ENCODE measurements around the gene PTGDS. TPM values are rescaled to one million over a fixed set of nuclear protein-coding genes. Genes with fewer than 3 reads are reported as not detected.

PTGDS gene
- total RNA-seq, 1 donor from 2014 or later, result 5.0 TPM

GRCh38 chr9:137030538-137031527 lies 53.5 kb downstream of the PTGDS start:
- Histone ChIP-seq H3K9me3 (ENCODE audit: insufficient read depth, low read depth, low read length) (no peaks in the 10 kb centered on the region), H3K36me3 (ENCODE audit: insufficient read depth, low read length) (no peaks in the 10 kb centered on the region), H3K27ac (ENCODE audit: low read depth, low read length) (no peak overlapping the region), H3K27me3 (ENCODE audit: insufficient read depth, low read length) (no peaks in the 10 kb centered on the region), H4K20me1 (ENCODE audit: insufficient read depth, low read length) (peaks cover 23% of the 10 kb centered on the region), H3K4me3 (ENCODE audit: insufficient read depth, low read depth, low read length) (no peak overlapping the region), H3K4me1 (ENCODE audit: insufficient read depth, low read length) (peaks cover 15% of the 10 kb centered on the region), H3K4me2 (ENCODE audit: low read length) (no peak overlapping the region), H3K79me2 (ENCODE audit: insufficient read depth, low read length) (no peaks in the 10 kb centered on the region), H3K9ac (ENCODE audit: low read length) (no peak overlapping the region), H2AFZ (ENCODE audit: low read depth, low read length) (no peak overlapping the region)
- FAIRE-seq, result no peak
- Mint-ChIP-seq H3K4me1 (ENCODE audit: low read depth, unreplicated experiment) (no peaks in the 10 kb centered on the region), H3K9me3 (ENCODE audit: unreplicated experiment) (no peaks in the 10 kb centered on the region), H3K27ac (ENCODE audit: unreplicated experiment) (no peak overlapping the region), H3K4me3 (ENCODE audit: unreplicated experiment) (no peak overlapping the region), H3K36me3 (ENCODE audit: low read depth, unreplicated experiment) (no peaks in the 10 kb centered on the region), H3K27me3 (ENCODE audit: low read depth, unreplicated experiment) (peaks cover 6% of the 10 kb centered on the region)
- DNase-seq (ENCODE audit: low read depth), result no peak
- TF ChIP-seq CTCF (IDR thresholded peaks at IDR 0.05; ENCODE audit: insufficient read depth, low read depth, low read length) (no peak), EZH2 (IDR thresholded peaks at IDR 0.05; ENCODE audit: insufficient read depth, low read length) (no peak)

Other genes starting within 250 kb of the PTGDS start
- gene LCN10, start 234.6 kb upstream of the PTGDS start, total RNA-seq, result not detected in 2 replicates
- gene LCN6, start 229.0 kb upstream of the PTGDS start, total RNA-seq, result not detected in 2 replicates
- gene LCN8, start 219.3 kb upstream of the PTGDS start, total RNA-seq, result not detected in 2 replicates
- gene LCN15, start 213.0 kb upstream of the PTGDS start, total RNA-seq, result not detected in 2 replicates
- gene TMEM141, start 186.2 kb upstream of the PTGDS start, total RNA-seq, result 40.8 and 46.4 TPM in 2 replicates
- 0.84 and 1.3 TPM in 2 replicates for gene CCDC183, start 181.2 kb upstream of the PTGDS start, total RNA-seq
- 62.0 and 69.4 TPM in 2 replicates for gene RABL6, start 169.6 kb upstream of the PTGDS start, total RNA-seq
- 3.3 and 4.2 TPM in 2 replicates for gene AJM1, start 135.0 kb upstream of the PTGDS start, total RNA-seq
- 192 and 215 TPM in 2 replicates for gene PHPT1, start 128.1 kb upstream of the PTGDS start, total RNA-seq
- gene MAMDC4, start 125.2 kb upstream of the PTGDS start, total RNA-seq, result 8.5 and 9.3 TPM in 2 replicates
- gene EDF1, start 111.2 kb upstream of the PTGDS start, total RNA-seq, result 364 and 367 TPM in 2 replicates
- gene TRAF2, start 91.0 kb upstream of the PTGDS start, total RNA-seq, result 12.5 and 14.4 TPM in 2 replicates
- gene FBXW5, start 32.8 kb upstream of the PTGDS start, total RNA-seq, result 67.7 and 70.4 TPM in 2 replicates
- 0.77 and 1.6 TPM in 2 replicates for gene C8G, start 32.3 kb upstream of the PTGDS start, total RNA-seq
- gene LCN12, start 25.2 kb upstream of the PTGDS start, total RNA-seq, result not detected in 2 replicates
- gene LCNL1, start 5.5 kb downstream of the PTGDS start, total RNA-seq, result 0.22 and 0.45 TPM in 2 replicates
- 15.3 and 18.8 TPM in 2 replicates for gene PAXX, start 14.9 kb downstream of the PTGDS start, total RNA-seq
- 0.39 and 0.48 TPM in 2 replicates for gene CLIC3, start 19.1 kb downstream of the PTGDS start, total RNA-seq
- gene ABCA2, start 50.7 kb downstream of the PTGDS start, total RNA-seq, result 16.2 and 20.0 TPM in 2 replicates
- gene FUT7, start 54.6 kb downstream of the PTGDS start, total RNA-seq, result not detected in 2 replicates
- 65.9 and 66.8 TPM in 2 replicates for gene NPDC1, start 68.7 kb downstream of the PTGDS start, total RNA-seq
- gene ENTPD2, start 76.6 kb downstream of the PTGDS start, total RNA-seq, result 0.14 and 0.55 TPM in 2 replicates
- gene SAPCD2, start 93.1 kb downstream of the PTGDS start, total RNA-seq, result 0.41 and 0.43 TPM in 2 replicates
- 4.0 and 4.7 TPM in 2 replicates for gene UAP1L1, start 100.0 kb downstream of the PTGDS start, total RNA-seq
- 69.2 and 89.0 TPM in 2 replicates for gene MAN1B1, start 109.5 kb downstream of the PTGDS start, total RNA-seq
- gene DPP7, start 137.2 kb downstream of the PTGDS start, total RNA-seq, result 53.8 and 68.7 TPM in 2 replicates
- gene GRIN1, start 161.7 kb downstream of the PTGDS start, total RNA-seq, result 0.18 TPM in 1 of 2 replicates, not detected in the other
- gene LRRC26, start 192.5 kb downstream of the PTGDS start, total RNA-seq, result not detected in 2 replicates
- gene TMEM210, start 194.6 kb downstream of the PTGDS start, total RNA-seq, result not detected in 2 replicates
- gene ANAPC2, start 211.1 kb downstream of the PTGDS start, total RNA-seq, result 39.2 and 39.7 TPM in 2 replicates
- 49.1 and 52.7 TPM in 2 replicates for gene SSNA1, start 211.2 kb downstream of the PTGDS start, total RNA-seq
- 16.0 and 17.2 TPM in 2 replicates for gene TPRN, start 223.2 kb downstream of the PTGDS start, total RNA-seq
- gene TMEM203, start 228.1 kb downstream of the PTGDS start, total RNA-seq, result 28.7 and 30.9 TPM in 2 replicates
- 13.7 and 14.5 TPM in 2 replicates for gene NDOR1, start 228.2 kb downstream of the PTGDS start, total RNA-seq
- 4.3 and 4.9 TPM in 2 replicates for gene RNF208, start 244.7 kb downstream of the PTGDS start, total RNA-seq
- gene CYSRT1, start 247.7 kb downstream of the PTGDS start, total RNA-seq, result 1.2 and 1.3 TPM in 2 replicates
- 0.17 TPM in 1 of 2 replicates, not detected in the other for gene RNF224, start 250.0 kb downstream of the PTGDS start, total RNA-seq